ENCODE measurements around the gene TSHZ3.

Gene TSHZ3

DNA sequence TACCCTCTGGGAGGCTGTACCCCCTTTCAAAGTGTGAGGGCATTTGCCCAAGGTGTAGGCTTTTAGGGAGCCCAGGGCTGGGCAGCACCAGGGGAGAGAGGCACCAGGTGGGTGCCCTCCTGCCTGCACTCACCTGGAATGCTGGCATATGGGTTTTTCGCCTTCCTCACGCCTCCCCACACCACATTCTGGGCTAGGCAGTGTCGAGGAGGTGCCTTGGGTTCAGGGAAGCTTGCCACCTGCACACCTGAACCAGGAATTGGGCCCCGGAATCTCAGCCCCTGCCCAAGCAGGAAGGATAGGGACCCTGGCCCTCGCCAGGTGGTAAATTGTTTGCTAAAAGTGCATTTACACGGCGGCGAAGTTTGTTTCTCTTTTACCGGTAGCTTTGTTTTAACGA is 5.1 kb upstream of the TSHZ3 start:
- no peak for DNase-seq (ENCODE audit: low read depth, low spot score)

DNA sequence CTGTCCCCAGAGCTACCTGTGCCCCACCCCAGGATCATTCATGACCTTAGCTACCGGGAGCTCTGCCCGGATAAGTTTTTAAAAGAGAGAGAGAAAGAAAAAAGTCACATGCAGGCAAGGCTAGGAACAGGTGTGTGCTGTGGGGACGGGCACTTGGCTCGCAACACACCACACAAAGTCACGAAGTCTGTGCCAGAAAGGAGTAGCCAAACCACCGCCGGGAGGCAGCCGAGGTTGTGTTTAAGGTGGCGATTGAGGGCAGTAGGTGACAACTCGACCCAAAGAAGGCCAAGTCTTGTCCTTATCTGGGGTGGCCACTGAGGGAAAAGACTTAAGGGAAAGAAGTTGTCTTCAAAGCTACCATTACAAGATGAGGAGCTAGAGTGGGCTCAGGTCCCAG is 4.6 kb upstream of the TSHZ3 start:
- no peak for DNase-seq (ENCODE audit: low read depth, low spot score)

DNA sequence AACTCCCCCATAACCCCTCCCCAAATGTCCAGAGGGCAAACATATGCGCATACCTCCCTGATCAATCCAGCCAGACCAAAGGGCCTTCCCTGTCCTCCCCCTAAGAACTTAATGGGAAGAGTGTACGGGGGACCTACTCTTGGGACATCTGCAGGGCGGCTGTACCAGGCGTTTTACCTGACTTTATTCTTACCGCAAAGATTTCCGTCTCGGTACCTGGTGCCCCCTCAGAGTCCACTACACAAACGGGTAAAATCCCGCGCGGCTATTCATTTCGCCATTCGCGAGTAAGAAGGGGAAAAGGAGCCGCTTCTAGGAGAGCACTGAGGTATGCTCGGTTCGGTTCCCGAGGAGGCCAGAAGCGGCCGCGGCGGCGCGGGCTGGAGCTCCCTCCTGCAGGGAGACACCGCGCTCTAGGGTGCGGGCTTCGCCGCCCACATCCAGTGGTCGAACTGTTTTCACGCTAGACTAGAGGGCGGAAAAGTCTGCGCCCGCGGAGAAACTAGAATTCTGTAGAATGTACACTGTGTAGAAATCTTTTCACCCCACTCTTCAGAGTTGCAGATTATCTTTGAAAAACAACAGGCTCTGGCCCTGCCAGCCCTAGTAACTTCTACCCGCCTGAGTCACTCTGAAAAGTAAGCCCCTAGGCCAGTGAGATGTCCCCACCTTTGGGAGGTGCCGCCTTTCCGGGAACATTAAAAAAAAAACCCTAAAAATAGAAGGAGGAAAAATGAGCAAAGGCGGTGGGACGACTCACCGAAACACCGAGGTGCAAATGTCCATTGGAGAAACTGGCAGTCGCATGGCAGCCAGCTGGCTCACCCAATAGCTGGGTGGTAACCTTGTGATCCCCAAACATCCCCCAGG is 3.8 kb upstream of the TSHZ3 start:
- DNase-seq (ENCODE audit: low read depth, low spot score) = no peak

DNA sequence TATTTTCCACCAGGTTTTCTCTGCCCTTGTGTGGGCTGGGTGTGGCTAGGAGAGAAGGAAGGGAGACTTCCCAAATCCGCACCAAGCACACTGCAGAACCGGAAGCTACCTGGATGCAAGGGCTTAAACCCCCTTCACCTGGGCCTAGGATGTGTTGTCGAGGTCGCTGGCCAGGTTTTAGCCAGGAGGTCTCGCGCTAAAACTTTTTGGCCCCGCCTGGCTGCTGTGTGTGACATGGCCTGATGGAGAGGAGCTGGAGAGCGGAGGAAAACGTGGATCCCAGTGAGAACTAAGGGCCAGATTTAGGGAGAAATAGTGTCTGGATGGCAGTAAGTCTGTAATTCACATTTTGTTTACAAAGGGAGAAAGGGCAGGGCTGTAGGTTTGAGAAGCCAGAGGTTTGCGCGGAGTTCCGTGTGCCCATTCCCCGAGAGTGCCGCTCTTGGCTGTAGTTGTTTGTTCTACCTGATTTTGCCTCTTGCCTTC is 3.1 kb upstream of the TSHZ3 start:
- DNase-seq (ENCODE audit: low read depth, low spot score) = no peak

DNA sequence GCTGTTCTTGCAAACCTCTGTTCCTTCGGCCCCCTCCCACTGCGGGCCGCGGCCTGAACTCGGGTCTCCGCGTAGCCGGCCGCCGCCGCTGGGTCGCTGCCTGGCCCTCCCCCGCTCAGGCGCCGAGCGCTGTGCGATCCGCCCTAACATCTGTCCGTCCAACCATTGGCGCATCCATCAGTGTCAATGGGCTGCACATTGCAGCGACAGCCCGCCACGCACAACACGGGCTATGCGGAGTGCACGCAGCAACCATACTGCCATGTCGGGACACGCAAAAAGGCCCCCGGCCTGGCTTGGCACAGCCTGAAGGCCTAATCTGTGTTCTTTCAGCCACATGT is 2.6 kb upstream of the TSHZ3 start:
- no peak for DNase-seq (ENCODE audit: low read depth, low spot score)

DNA sequence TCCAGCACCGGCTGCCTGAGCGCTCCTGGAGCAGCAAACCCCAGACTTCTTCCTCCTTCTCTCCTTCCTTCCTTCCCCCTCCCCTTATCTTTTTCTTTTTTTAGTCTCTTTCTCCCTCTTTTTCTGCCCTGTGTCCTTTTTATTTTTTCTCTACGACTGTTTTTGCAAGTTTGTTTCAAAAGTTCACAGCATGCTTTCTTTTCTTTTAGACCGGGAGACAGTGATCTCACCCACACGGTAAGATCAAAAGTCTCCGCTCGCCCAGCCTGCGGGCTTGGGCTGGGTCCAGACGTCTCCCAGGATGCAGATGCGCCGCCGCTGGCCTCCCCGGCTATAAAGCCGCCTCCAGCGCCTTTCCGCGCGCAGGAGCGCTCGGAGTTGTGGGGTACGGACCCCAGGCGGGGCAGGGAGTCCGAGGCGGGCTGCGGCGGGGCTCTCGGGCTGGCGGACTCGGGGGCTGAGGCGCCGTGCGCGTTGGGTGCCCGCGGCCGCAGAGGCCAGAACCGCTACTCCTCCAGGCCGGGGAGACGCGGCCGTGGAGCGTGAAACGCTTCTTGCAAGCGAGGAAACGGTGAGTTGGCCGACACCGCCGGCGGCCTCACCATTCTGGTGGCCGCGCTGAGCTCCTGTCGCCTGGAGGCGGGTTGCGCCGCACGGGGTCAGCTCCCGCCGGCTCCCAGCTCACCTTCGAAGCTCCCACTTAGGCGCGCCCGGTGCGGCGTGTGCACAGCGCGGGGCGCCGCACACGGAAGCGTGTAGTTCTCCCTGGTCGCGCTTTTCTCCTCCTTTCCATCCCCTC is 2.0 kb upstream of the TSHZ3 start:
- no peak for DNase-seq (ENCODE audit: low read depth, low spot score)

DNA sequence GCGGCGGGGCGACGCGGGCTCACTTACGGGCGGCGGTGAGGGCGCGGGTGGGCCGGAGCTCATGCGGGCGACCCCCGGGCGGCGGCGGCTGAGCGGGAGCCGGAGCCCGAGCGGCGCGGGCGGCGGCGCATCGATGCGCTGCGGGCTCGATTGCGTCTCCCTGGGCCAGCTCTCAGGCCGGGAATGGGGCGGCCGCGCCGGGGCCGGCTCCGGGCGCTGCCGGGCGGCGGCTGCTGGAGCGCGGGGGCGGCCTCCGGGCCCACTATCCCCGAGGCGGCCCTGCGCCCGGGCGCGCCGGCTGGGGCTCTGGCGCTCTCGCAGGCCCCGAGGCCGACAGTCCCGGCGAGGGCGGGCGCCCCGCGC is 1.4 kb upstream of the TSHZ3 start:
- no peak for DNase-seq (ENCODE audit: low read depth, low spot score)

DNA sequence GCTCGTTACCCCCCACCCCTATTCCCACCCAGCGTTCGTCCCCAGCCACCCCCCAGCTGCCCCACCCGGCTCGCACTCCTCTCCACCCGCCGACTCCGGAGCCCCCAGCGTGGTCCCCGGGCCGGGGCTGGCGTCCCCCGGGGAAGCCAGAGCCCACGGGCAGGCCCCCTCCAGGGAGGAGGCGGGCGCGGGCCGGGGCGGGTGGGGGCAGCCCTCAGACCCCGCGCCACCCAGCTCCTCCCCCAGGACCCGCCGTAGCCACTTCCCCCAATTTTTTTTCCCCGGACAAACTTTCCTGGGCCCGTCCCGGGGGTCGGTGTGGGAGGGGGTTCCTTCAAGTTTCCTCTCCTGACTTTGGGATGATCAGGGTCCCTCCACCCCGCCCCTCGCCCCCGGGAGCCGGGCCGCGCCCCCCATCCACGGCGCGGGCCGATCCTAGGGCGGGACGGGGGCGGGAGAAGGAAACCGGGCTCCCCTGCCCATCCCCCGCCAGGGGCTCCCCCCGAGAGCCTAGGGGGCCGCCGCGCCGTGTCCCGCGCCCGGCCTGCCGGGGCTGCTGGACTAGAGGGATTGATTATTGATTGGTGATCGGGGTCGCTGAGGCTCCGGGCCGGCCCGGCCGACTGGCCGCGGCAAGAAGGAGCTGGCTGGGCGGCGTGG is 927 bp upstream of the TSHZ3 start:
- DNase-seq (ENCODE audit: low read depth, low spot score) = no peak

DNA sequence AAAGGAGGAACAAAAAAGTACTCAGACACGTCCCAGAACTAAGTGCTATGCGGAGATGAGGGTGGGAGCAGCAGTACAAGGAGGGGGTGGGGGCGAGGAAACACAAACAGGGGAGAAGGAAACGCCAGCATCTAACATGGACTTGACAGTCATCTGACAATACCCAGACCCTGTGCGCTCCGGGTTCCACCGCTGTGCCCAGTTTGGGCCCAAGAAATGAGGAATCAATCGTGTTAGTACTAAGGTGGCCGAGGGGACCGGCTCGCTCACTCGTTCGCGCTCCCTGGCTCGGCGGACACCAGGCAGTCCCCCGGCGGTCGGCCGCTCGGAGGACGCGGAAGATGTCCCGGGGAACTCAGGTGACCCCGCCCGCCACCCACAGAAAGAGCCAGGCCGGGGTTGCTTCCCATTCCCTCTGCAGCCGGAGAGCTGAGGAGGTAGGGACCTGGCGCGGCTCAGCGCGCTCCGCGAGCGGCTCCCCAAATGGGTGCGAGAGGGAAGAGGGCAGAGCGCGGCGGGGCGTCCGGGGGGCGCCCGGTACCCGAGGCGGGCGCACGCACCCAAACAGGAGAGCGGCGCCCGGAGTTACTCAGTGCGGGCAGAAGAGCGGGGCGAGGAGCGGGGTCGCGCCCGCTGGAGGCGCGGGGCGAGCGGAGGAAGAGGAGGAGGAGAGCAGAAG is 616 bp downstream of the TSHZ3 start:
- DNase-seq (ENCODE audit: low read depth, low spot score) = no peak

DNA sequence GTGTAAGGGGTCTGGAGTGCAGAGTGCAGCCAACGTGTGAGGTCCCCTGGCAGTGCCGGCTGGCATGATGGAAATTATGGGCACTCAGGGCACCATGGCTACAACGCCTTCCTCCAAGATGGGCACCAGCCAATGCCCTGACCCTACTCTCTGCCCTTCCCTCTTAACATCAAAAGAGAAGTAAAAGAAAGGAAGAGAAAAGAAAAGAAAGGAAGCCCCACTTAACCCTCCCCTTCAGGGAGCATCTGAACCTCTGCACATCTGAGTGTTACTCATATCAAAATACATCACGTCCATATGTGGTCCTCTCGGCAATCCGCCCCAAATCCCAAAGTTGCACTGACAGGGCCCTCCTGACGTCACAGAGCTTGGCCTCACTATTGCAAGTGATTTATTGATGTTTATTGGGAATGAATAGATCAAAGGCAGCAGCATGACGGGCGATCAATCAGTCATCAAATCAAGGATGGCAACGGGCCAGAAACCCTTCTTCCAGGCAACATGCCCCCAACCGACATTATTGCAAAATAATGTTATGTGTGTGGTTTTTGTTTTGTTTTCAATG is 1.3 kb downstream of the TSHZ3 start:
- DNase-seq (ENCODE audit: low read depth, low spot score) = no peak

DNA sequence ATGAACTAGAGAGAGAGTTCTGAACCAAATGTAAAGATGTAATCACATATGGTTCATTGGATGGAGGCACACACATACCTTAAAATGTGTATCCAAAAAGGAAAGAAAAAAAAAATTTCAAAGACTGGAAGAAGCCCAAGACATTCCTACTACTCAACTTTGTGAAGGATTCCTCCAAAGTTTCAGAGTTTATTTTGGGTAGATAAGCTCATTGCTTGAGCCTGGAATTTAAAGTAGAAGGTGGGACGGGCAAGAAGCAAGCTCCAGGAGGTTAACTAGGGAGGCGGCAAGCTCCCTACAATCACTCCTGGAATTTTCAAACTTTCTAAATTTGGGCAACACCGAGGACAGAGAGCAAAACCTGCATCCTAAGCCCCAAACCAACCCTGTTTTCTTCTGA is 1.9 kb downstream of the TSHZ3 start:
- DNase-seq (ENCODE audit: low read depth, low spot score) = no peak

DNA sequence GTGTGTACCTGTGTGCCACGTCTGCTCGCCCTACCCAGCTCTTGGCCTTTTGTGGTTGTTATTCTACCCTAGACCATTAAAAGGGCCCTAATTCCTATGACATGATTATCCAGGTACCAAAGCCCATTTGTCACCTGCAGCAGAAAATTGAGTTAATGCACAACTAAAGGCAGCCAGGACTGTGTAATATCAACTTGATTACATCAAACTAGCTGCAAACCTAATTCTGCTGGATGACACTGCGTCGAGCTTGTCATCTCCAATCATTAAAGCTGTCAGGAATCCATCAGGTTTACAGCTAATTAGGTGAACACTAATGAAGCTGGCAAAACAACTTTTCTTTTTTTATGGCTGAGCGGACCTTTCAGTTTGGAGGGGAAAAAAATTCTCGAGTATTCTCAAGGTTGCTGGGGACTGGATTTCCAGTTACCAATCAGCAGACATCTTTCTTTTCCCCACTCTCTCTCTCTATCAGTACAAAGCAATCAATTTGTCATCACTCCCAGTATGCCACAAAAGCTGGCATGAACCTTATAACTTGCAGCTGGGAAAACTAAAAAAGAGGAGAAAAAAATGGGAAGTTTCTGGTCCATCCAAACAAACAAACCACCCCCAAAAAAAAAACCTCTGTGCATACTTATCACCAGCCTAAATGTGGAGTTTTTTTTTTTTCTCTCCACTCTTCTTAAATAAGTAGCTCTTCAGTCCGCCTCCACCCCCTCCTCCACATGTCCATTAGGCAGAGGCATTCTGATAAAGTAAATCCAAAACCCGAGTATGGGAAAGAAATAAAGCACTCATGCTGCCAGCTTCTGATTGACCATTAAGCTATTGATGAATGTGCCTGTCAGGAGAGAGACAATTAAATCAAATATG is 2.8 kb downstream of the TSHZ3 start:
- DNase-seq (ENCODE audit: low read depth, low spot score) = no peak

DNA sequence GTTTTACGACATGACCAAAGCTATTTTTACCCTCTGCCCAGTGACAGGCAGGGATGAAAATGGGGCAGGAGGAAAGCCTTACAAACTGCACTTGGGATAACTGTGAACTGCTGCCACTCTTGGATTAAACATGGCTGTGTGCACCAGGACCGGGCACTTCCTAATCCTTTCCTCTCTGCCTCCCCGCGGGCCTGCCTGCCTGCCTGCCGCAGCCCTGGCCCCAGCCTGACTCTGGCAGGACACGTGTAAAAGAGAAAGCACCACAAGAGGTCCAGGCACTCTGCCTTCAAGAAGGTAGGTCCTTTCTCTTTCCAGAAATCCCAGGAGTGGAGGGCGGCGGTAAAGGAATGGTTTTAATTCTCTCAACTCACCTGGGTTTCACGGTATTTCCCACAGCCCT is 4.8 kb downstream of the TSHZ3 start:
- no peak for DNase-seq (ENCODE audit: low read depth, low spot score)

DNA sequence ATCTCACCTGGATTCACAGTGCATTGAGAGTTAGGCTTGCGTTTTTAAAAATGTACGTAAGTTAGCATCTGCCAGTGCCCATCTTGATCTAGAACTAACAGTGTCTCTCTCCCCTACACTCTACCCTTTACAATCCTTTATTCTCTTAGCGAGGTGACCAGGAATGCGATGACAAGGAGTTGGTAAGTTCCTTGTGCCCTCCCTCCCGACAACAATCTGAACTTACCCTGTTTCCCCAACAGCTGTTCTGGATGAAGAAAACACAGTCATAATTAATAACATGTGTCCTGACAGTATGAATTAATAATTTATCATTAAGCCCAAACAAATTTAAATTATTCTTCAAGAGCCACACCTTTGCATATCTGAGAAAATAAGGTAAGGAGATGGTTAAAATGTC is 6.3 kb downstream of the TSHZ3 start:
- no peak for DNase-seq (ENCODE audit: low read depth, low spot score)

DNA sequence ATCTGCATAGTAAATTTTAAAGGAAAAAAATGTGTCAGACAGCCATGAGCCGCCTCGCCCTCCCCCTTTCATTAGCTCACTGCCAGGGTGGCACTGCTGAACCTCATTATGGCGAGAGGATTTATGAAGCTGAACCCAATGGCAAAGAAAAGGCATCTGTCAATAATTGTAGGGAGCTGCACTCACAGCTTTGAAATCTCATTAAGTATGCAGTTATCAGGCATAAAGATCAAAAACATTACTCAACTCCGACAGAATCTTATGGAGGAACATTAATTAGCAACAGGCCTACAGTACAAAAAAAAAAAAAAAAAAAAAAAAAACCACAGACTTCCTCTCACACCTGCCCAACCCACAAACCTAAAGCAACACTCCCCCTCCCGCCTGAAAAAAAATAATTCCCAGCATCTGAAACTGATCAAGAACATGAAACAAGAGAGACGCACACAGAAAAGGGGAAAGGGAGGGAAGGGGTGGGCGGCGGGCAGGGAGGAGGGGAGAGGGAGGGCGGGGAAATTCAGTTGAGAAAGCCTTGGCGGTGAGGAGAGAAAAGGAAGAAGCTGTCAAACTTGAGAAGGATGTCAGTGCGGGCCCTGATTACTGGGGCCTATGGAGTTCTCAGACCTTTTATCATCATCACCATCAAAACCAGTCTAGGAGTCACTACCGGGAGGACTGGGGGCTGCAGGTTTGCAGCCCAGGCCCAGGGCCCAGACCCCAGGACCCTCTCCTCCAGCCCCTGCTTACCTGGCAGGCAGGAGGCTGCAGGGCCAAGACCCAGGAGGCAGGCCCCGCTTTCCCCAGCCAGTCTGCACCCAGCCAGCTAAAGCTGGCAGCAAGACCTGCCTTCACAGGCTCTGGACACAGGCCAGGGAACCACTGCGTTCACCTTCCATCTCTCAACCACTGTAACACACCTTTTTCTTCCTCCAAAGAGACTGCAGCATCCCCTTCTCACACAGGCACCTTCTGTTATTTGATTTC is 8.9 kb downstream of the TSHZ3 start:
- no peak for DNase-seq (ENCODE audit: low read depth, low spot score)

DNA sequence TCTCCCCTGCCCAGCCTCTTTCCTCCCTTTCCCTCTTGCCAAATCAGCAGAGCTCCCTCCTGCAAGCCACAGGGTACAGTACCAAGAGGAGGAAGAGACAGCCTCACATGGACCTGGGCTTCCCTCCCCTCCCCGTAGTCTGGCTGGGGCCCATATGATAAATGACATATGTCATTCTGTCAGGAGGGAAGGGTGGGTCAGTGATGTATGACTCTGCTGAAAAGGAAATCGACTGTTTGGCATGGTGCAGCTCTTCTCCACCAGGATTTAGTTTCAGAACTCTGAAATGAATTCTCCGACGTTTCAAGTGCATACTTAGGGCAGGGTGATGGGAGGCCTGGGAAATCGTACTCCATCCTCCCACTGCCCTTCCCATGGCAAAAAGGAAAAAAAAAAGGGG is 9.8 kb downstream of the TSHZ3 start:
- DNase-seq (ENCODE audit: low read depth, low spot score) = no peak

DNA sequence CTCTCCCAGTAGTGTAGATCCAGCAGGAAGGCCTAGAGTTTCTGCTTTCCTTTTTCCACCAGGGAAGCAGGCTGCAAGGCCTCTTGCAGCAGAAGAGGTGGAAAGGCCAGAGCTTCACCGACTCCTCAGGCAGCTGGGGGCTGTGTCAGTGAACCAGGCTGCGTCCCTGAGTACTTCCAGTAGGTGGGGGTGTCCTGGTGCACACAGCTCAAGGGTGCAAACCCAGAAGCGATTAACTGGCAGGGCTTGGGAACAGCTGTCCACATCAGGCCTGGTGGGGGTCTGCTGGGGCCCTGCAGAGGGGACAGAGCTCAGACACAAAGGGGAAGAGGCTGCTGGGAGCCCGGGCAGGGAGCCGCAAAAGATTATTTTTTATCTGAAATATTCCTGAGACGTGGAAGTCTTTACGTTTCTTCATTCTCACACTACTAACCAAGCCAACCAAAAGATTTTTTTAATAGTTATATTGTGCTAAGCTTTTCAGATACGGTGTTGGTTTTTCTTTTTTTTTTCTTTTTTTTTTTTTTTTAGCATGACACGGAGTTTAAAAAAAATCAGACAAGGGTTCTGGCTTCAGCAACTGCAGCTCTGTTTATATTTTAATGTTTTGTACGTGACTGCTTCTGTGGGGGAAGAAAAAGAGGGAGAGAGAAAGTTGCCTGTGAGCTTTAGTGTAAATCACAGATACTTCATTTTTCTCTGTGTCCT is 11.0 kb downstream of the TSHZ3 start:
- no peak for DNase-seq (ENCODE audit: low read depth, low spot score)

DNA sequence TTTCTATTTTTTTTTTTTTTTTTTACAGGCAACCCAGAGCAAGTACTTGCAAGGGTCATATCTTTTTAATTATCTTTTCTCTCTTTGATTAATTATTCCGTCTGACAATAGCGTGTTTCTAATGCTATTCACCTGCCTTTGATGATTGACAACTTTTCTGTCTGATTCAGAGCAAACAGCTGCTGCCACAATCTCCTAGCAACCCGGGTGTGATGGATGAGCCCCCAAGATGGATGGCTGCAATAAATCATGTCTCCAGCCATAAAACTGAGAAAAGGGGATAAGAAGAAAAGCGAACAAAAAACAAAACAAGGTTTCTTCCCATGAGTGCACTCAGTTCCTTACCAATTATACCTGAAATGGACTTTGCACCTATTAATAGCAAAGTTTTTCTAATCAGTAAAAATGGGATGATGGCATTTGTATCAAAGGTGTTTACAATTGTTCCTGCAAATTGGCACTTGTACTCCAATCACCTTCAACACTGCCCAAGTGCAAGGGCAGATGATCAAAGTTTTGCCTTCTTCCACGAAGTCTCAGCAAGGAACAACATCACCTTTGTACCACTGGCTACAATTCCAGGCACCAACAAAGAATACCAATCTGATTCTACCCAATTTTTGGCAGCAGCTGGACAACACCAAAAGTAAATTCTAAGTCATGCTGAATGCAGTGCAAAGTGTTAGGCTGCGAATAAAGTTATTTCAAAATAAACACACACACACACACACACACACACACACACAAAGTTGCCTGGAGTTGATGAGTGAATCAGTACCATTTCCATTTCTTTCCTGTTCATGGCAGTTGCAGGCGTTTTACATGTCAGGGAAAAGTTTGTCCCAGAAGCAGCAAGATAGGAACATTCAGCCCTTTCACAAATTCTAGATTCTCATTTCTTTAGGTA is 12.0 kb downstream of the TSHZ3 start:
- no peak for DNase-seq (ENCODE audit: low read depth, low spot score)
